ENCODE results near the gene CHCHD6.

DNA sequence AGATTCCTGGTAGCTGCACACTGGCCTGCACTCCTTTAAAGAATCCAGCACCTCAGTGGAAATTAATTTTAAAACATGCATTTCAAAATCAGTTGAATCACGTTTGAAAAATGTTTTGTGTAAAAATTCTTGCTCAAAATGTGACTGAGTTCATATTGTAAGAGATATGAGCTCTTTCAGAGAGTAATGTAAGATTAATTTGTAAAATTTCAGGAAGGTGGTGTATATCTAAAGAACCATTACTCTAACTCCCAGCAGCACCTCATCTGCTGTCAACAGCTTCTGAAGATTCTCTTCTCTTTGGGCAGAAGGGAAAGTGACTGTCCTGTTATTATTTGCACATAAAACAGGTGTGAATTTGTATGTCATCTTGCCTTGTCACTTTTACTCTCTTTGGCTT, 181.4 kb downstream of the CHCHD6 start:
- no peak for TF ChIP-seq POLR2AphosphoS5 (IDR thresholded peaks at IDR 0.05; ENCODE audit: low read depth, low read length)
- TF ChIP-seq, protein P1, sequence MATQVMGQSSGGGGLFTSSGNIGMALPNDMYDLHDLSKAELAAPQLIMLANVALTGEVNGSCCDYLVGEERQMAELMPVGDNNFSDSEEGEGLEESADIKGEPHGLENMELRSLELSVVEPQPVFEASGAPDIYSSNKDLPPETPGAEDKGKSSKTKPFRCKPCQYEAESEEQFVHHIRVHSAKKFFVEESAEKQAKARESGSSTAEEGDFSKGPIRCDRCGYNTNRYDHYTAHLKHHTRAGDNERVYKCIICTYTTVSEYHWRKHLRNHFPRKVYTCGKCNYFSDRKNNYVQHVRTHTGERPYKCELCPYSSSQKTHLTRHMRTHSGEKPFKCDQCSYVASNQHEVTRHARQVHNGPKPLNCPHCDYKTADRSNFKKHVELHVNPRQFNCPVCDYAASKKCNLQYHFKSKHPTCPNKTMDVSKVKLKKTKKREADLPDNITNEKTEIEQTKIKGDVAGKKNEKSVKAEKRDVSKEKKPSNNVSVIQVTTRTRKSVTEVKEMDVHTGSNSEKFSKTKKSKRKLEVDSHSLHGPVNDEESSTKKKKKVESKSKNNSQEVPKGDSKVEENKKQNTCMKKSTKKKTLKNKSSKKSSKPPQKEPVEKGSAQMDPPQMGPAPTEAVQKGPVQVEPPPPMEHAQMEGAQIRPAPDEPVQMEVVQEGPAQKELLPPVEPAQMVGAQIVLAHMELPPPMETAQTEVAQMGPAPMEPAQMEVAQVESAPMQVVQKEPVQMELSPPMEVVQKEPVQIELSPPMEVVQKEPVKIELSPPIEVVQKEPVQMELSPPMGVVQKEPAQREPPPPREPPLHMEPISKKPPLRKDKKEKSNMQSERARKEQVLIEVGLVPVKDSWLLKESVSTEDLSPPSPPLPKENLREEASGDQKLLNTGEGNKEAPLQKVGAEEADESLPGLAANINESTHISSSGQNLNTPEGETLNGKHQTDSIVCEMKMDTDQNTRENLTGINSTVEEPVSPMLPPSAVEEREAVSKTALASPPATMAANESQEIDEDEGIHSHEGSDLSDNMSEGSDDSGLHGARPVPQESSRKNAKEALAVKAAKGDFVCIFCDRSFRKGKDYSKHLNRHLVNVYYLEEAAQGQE (IDR thresholded peaks at IDR 0.05; ENCODE audit: insufficient read depth in 1 of 2, low read depth in 2 of 2, low read length in 2 of 2): no peak
